HCT116 (cell line): Measurements from ENCODE around the gene CAMK1D. TPM values are rescaled to one million over a fixed set of nuclear protein-coding genes. Genes with fewer than 3 reads are reported as not detected.

Experiments used
- ATAC-seq: fragments of 200-7000 bp; cut with Tn5 transposase; 2 replicates; pipeline ENCODE4 v1.9.1; 2020; ENCODE audit warnings: mild to moderate bottlenecking, moderate library complexity
- BruUV-seq: library from RNA; stranded (reverse); fragments of 400-500 nt; replicated peaks from 2 replicates; lab custom pipeline; 2021; lab: Mats Ljungman, UMichigan
- CTCF ChIA-PET: fragments of 300-600 bp; sonication (Branson Sonifier 250); formaldehyde crosslinking; loops from one replicate; lab custom pipeline; 2021; ENCODE audit warnings: antibody characterized with exemption; lab: Charles Lee
- POLR2A ChIA-PET: fragments of 300-600, 350-600 bp; sonication (Branson Sonifier 250); formaldehyde crosslinking; loops from one replicate; lab custom pipeline; 2021; ENCODE audit warnings: antibody characterized with exemption; lab: Charles Lee
- RAD21 ChIA-PET, 2 experiments: fragments of 300-600 bp; sonication (Branson Sonifier 250); formaldehyde crosslinking; loops; one replicate each; lab custom pipeline; 2023; ENCODE audit warnings: low total read pairs in 2 of 2; ENCODE audit not compliant: uncharacterized antibody in 2 of 2, unreplicated experiment in 2 of 2, low non-redundant PET in 1 of 2; lab: Charles Lee
- DNase-seq: peaks from one replicate; pipeline ENCODE4 v3.0.0-alpha.2; 2010; ENCODE audit warnings: low read depth, low spot score
- H2AFZ ChIP-seq: fragments of 200-600 bp; shearing (Covaris generic), sonication (generic); 2 replicates; pipeline ENCODE4 v1.6.1; 2017; ENCODE audit warnings: low read depth, mixed run types, mixed read lengths, antibody characterized with exemption, low read length; ENCODE audit not compliant: poor library complexity, severe bottlenecking
- H3K27ac ChIP-seq: 2 replicates; pipeline ENCODE4 v1.5.1; 2012; ENCODE audit warnings: low read depth, low read length
- H3K27me3 ChIP-seq: fragments of 200-600 bp; sonication (generic); 2 replicates; pipeline ENCODE4 v1.6.1; 2016; ENCODE audit warnings: mixed run types, low read length, mixed read lengths; ENCODE audit not compliant: insufficient read depth
- H3K36me3 ChIP-seq, 2 experiments: fragments of 200-500 bp in 1 of 2; fragments of 200-600 bp in 1 of 2; sonication (Bioruptor generic) in 1 of 2; sonication (generic) in 1 of 2; 2 replicates each; pipeline versions ENCODE4 v1.5.1 to v1.6.1; 2014 to 2016; ENCODE audit warnings: low read length in 2 of 2, inconsistent platforms in 1 of 2, mixed read lengths in 1 of 2, mixed run types in 1 of 2; ENCODE audit not compliant: insufficient read depth in 2 of 2, control insufficient read depth in 1 of 2
- H3K4me1 ChIP-seq, 2 experiments: fragments of 200-600 bp in 1 of 2; sonication (generic) in 1 of 2; 2 replicates each; pipeline versions ENCODE4 v1.5.1 to v1.6.1; 2012 to 2017; ENCODE audit warnings: low read length in 2 of 2, inconsistent platforms in 1 of 2, mild to moderate bottlenecking in 1 of 2, mixed read lengths in 1 of 2, mixed run types in 1 of 2, moderate library complexity in 1 of 2; ENCODE audit not compliant: insufficient read depth in 2 of 2, control insufficient read depth in 1 of 2
- H3K4me2 ChIP-seq: fragments of 200-600 bp; sonication (generic); 2 replicates; pipeline ENCODE4 v1.6.1; 2017; ENCODE audit warnings: mixed run types, low read length, mixed read lengths
- H3K4me3 ChIP-seq, 2 experiments: fragments of 200-600 bp in 1 of 2; sonication (generic) in 1 of 2; replicated peaks in 1 of 2; 2 replicates each; pipeline ENCODE4 v1.5.1; 2011 to 2016; ENCODE audit warnings: low read length in 2 of 2, control low read depth in 1 of 2, low read depth in 1 of 2, mild to moderate bottlenecking in 1 of 2, mixed read lengths in 1 of 2, mixed run types in 1 of 2
- H3K79me2 ChIP-seq: fragments of 200-600 bp; sonication (generic); 2 replicates; pipeline ENCODE4 v1.6.1; 2017; ENCODE audit warnings: mild to moderate bottlenecking, mixed run types, low read length, moderate library complexity, mixed read lengths; ENCODE audit not compliant: insufficient read depth
- H3K9ac ChIP-seq: fragments of 200-600 bp; sonication (generic); 2 replicates; pipeline ENCODE4 v1.6.1; 2016; ENCODE audit warnings: low read length, mixed read lengths
- H3K9me2 ChIP-seq: fragments of 200-600 bp; sonication (generic), shearing (Covaris generic); 2 replicates; pipeline ENCODE4 v1.6.1; 2017; ENCODE audit warnings: mixed run types, mild to moderate bottlenecking, moderate library complexity; ENCODE audit not compliant: insufficient read depth
- H3K9me3 ChIP-seq, 2 experiments: fragments of 200-500 bp in 1 of 2; fragments of 200-600 bp in 1 of 2; sonication (Bioruptor generic) in 1 of 2; sonication (generic) in 1 of 2; 2 replicates each; pipeline ENCODE4 v1.6.1; 2014 to 2017; ENCODE audit warnings: low read length in 2 of 2, mixed read lengths in 2 of 2, inconsistent platforms in 1 of 2, low read depth in 1 of 2, mild to moderate bottlenecking in 1 of 2, mixed run types in 1 of 2, moderate library complexity in 1 of 2; ENCODE audit not compliant: control insufficient read depth in 1 of 2, insufficient read depth in 1 of 2
- H4K20me1 ChIP-seq: fragments of 200-600 bp; sonication (generic), shearing (Covaris generic); 2 replicates; pipeline ENCODE4 v1.6.1; 2017; ENCODE audit warnings: mixed run types, mild to moderate bottlenecking, moderate library complexity; ENCODE audit not compliant: insufficient read depth
- CEBPB ChIP-seq: IDR thresholded peaks from 2 replicates; pipeline ENCODE4 v1.6.1; 2012; ENCODE audit warnings: low read depth
- ELF1 ChIP-seq: IDR thresholded peaks from 2 replicates; pipeline ENCODE4 v1.6.1; 2012; ENCODE audit warnings: low read depth, borderline replicate concordance
- EZH2phosphoT487 ChIP-seq: fragments of 200-600 bp; IDR thresholded peaks from 2 replicates; pipeline ENCODE4 v1.6.1; 2018; ENCODE audit warnings: antibody characterized with exemption, borderline replicate concordance
- JUND ChIP-seq: IDR thresholded peaks from 2 replicates; pipeline ENCODE4 v1.6.1; 2012
- MAX ChIP-seq: IDR thresholded peaks from 2 replicates; pipeline ENCODE4 v1.6.1; 2012
- POLR2AphosphoS5 ChIP-seq: IDR thresholded peaks from 2 replicates; pipeline ENCODE4 v1.6.1; 2011; ENCODE audit warnings: mild to moderate bottlenecking, low read depth, low read length, moderate library complexity
- REST ChIP-seq: IDR thresholded peaks from 2 replicates; pipeline ENCODE4 v1.6.1; 2012; ENCODE audit warnings: low read depth
- SIN3A ChIP-seq: IDR thresholded peaks from 2 replicates; pipeline ENCODE4 v1.6.1; 2012; ENCODE audit warnings: low read depth
- SP1 ChIP-seq: IDR thresholded peaks from 2 replicates; pipeline ENCODE4 v1.6.1; 2012; ENCODE audit warnings: low read depth
- YY1 ChIP-seq: IDR thresholded peaks from 2 replicates; pipeline ENCODE4 v1.6.1; 2011; ENCODE audit warnings: low read length, low read depth, moderate library complexity, mild to moderate bottlenecking; ENCODE audit not compliant: insufficient replicate concordance; ENCODE audit errors: extremely low read depth
- intact Hi-C: fragments of 100-400 bp; cut with micrococcal nuclease; formaldehyde crosslinking; loops from 2 replicates; pipeline ENCODE4 v1.10.0; 2022
- total RNA-seq: library from RNA; stranded (reverse); gene quantifications from one replicate; pipeline ENCODE4 v1.2.1, GENCODE V29; 2021; ENCODE audit not compliant: unreplicated experiment
- TF ChIP-seq, protein P1 (sequence below), 3 experiments: fragments of 200-600 bp in 1 of 3; sonication (generic) in 1 of 3; IDR thresholded peaks in 2 of 3; conservative IDR thresholded peaks in 1 of 3; 2 replicates each; pipeline ENCODE4 v1.5.1; 2012 to 2017; ENCODE audit warnings: low read depth in 2 of 3, low read length in 2 of 3, antibody characterized with exemption in 1 of 3, borderline replicate concordance in 1 of 3, control low read depth in 1 of 3, mild to moderate bottlenecking in 1 of 3, mixed read lengths in 1 of 3, mixed run types in 1 of 3, moderate library complexity in 1 of 3; ENCODE audit not compliant: insufficient read depth in 1 of 3

The CAMK1D gene
- total RNA-seq, 1 experiment from 2014 or later, result 9.6 TPM

DNA sequence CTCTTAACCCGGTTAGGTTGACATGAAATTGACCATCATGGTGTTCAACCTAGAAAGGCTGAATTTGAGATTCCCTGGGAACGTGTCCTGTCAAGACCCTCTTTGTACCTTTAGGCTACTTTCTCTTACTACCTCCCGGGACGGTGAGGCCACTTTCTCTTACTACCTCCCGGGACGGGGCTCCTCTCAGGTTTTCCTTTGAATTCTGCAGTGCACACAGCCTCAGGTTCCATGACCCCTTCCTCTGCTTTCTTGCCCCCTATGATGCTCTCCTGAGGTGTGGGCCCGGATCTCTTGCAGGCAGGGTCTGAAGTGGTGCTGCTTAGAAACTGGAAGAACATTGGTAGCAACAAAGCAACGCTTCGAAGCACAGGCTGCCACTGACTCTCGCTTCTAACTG, 155.3 kb downstream of the CAMK1D start:
- Histone ChIP-seq H3K9me3 (no peaks in the 10 kb centered on the region; a peak in 1 of 4 replicates), H3K4me3 (no peak overlapping the region), H3K36me3 (no peaks in the 10 kb centered on the region), H3K9ac (no peak overlapping the region), H3K79me2 (no peaks in the 10 kb centered on the region), H3K9me2 (no peaks in the 10 kb centered on the region), H2AFZ (no peak overlapping the region), H3K27me3 (no peaks in the 10 kb centered on the region), H4K20me1 (no peaks in the 10 kb centered on the region), H3K27ac (no peak overlapping the region), H3K4me2 (no peak overlapping the region), H3K4me1 (peaks cover 0 to 4% of the 10 kb centered on the region in 2 experiments; a peak in 2 of 4 replicates)
- CTCF ChIA-PET, result no interaction called here
- POLR2A ChIA-PET, result no interaction called here
- intact Hi-C loops, result no loop called here
- DNase-seq, result no peak
- BruUV-seq, result no TSS peak
- TF ChIP-seq POLR2AphosphoS5, result no peak
- no peak for TF ChIP-seq CEBPB
- no peak for TF ChIP-seq SP1
- no peak for TF ChIP-seq EZH2phosphoT487
- TF ChIP-seq ELF1, result no peak
- TF ChIP-seq JUND, result no peak
- no peak for TF ChIP-seq SIN3A
- TF ChIP-seq YY1, result no peak
- TF ChIP-seq, protein P1, sequence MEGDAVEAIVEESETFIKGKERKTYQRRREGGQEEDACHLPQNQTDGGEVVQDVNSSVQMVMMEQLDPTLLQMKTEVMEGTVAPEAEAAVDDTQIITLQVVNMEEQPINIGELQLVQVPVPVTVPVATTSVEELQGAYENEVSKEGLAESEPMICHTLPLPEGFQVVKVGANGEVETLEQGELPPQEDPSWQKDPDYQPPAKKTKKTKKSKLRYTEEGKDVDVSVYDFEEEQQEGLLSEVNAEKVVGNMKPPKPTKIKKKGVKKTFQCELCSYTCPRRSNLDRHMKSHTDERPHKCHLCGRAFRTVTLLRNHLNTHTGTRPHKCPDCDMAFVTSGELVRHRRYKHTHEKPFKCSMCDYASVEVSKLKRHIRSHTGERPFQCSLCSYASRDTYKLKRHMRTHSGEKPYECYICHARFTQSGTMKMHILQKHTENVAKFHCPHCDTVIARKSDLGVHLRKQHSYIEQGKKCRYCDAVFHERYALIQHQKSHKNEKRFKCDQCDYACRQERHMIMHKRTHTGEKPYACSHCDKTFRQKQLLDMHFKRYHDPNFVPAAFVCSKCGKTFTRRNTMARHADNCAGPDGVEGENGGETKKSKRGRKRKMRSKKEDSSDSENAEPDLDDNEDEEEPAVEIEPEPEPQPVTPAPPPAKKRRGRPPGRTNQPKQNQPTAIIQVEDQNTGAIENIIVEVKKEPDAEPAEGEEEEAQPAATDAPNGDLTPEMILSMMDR (IDR thresholded peaks at IDR 0.05 in 2 of 3, conservative IDR thresholded peaks at IDR 0.05 in 1 of 3; ENCODE audit: borderline replicate concordance in 1 of 3, insufficient read depth in 1 of 3, low read depth in 2 of 3, low read length in 2 of 3), result no peak
- no peak for TF ChIP-seq MAX
- no peak for TF ChIP-seq REST
- RAD21 ChIA-PET, result no interaction called here
- no peak for ATAC-seq
